ENCODE measurements around the gene PTPRCAP. TPM values are rescaled to one million over a fixed set of nuclear protein-coding genes. Genes with fewer than 3 reads are reported as not detected.

The PTPRCAP gene
- total RNA-seq, 1 donor, result not detected

DNA sequence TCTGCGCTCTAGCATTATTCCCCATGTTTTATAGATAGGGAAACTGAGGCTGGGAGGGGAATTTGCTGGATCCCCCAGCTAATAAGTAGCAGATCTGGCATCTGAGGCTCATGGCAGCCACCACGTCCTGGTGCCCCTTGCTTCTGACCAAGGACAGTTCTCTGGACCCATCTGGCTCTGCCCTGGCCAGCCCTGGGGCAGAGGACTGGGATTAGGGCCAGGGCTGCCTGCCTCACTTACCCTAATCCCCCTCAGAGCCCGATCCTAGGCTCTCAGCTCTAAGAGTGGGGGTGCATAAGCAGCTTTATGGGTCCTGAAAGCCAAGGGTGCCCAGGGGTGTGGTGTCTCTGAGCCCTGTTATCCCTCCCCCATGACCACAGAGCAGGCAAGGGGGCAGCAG is 17.6 kb upstream of the PTPRCAP start, which contains the start of gene CABP4:
Gene CABP4 (plus strand): TSS at position 301 of the 400 bp plus-strand sequence. CDS start 70 bp downstream, at position 371.
- TF ChIP-seq, protein P1, sequence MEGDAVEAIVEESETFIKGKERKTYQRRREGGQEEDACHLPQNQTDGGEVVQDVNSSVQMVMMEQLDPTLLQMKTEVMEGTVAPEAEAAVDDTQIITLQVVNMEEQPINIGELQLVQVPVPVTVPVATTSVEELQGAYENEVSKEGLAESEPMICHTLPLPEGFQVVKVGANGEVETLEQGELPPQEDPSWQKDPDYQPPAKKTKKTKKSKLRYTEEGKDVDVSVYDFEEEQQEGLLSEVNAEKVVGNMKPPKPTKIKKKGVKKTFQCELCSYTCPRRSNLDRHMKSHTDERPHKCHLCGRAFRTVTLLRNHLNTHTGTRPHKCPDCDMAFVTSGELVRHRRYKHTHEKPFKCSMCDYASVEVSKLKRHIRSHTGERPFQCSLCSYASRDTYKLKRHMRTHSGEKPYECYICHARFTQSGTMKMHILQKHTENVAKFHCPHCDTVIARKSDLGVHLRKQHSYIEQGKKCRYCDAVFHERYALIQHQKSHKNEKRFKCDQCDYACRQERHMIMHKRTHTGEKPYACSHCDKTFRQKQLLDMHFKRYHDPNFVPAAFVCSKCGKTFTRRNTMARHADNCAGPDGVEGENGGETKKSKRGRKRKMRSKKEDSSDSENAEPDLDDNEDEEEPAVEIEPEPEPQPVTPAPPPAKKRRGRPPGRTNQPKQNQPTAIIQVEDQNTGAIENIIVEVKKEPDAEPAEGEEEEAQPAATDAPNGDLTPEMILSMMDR (IDR thresholded peaks at IDR 0.05; ENCODE audit: insufficient read depth, low read depth, low read length), result no peak
- no peak within 1 kb of the TSS for H3K4me3 ChIP-seq (ENCODE audit: low read depth, low read length)
- no peak for DNase-seq (ENCODE audit: low read depth)

DNA sequence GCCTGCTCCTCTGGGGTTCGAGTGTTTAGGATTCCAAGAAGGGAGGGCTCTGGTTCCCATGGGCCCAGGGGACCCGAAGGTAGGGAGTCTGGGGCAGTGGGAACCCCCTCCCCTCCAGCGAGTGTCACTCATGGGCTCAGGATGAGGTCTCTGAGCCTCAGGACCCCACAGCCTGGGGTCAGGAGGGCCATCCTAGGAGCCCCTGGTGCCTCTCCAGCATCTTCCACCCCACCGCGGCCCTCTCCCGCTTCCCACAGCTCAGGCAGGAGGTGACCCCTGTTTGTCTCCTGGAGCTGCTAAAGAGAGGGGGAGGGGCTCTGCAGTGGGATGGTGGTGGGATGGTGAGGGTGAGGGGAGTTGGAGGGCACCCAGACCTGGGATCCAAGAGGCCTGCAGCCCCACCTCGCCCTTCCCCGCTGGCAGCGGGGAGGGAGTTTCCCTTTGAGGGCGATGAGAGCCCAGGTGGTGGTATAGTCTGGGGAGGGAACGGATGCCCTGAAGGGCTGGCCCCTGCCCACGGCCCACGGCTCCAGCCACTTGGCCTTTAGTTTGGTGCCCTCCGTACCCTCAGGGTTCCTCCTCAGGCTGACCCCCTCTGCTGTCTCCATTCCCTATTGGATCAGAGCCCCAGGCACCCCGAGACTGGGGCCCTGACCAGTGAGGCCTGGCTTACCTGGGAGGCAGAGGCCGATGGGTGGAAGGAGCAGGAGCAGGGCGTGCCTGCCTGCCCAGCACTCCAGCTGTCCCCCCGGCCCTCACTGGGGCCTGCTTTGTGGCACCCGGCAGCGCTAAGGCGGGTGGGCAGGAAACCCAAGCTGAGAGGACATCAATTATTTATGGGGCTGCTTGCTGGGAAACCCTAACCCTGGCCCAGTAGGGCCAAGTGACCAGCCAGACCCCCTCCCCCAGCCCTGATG is 16.6 kb upstream of the PTPRCAP start:
- TF ChIP-seq, protein P1 (IDR thresholded peaks at IDR 0.05; ENCODE audit: insufficient read depth, low read depth, low read length), result no peak

DNA sequence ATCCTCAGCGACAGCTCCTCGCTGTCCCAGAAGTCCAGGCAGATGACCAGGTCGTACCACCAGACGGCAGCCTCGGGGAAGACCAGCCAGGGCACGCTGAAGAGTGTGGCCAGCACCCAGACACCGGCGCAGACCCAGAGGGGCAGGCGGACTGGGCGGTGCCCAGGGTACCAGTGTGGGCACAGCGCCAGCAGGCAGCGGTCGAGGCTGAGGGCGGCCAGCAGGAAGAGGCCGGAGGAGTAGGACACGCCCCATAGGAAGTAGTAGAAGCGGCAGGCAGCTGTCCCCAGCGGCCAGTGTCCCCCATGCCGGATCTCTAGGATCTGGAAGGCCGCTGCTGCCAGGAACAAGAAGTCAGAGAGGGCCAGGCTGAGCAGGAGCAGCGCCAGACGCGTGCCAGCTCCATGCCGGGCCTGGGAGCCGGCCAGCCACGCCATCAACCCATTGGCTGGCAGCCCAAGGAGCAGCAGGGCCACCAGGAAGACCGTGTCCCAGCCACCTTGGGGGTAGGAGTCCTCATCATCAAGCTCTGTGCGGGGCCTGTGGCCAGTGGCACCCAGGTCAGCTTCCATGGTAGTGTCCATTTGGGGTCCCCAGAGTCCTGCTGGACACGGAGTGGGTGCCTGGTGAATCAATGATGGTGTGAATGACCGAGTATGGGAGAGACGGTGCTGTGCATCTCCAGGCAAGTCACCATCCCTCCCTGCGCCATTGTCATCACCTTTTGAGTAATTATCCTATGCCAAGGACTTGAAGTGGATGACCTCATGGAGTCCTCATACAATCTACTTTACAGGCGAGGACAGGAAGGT is 14.9 kb upstream of the PTPRCAP start, which contains the start of gene GPR152:
Gene GPR152 (minus strand): TSS at position 589 of the 812 bp plus-strand sequence. CDS start 5 bp downstream, at position 584.
- no peak within 1 kb of the TSS for H3K4me3 ChIP-seq (ENCODE audit: low read depth, low read length)
- TF ChIP-seq, protein P1 (IDR thresholded peaks at IDR 0.05; ENCODE audit: insufficient read depth, low read depth, low read length), result no peak
- no peak for DNase-seq (ENCODE audit: low read depth)

More for the DNA sequence above, 16.6 kb upstream of the PTPRCAP start:
- no peak overlapping the region for H3K4me3 ChIP-seq (ENCODE audit: low read depth, low read length)
- DNase-seq (ENCODE audit: low read depth), result no peak

DNA sequence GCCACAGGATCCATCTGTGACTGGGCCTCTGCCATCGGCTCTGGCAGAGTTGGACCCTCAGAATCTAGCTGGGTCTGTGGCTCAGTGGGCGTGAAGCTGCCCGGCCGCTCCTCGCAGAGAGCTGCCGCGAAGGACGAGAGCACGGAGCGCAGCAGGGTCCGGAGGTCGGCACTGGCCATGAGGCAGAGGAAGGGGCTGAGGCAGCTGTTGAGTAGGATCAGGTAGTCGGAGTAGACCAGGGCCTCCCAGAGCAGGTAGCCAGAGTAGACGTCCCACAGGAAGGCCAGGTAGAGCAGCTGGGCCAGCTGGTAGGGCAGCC is 14.1 kb upstream of the PTPRCAP start:
- H3K4me3 ChIP-seq (ENCODE audit: low read depth, low read length), result no peak overlapping the region
- no peak for DNase-seq (ENCODE audit: low read depth)
- TF ChIP-seq, protein P1 (IDR thresholded peaks at IDR 0.05; ENCODE audit: insufficient read depth, low read depth, low read length), result no peak

DNA sequence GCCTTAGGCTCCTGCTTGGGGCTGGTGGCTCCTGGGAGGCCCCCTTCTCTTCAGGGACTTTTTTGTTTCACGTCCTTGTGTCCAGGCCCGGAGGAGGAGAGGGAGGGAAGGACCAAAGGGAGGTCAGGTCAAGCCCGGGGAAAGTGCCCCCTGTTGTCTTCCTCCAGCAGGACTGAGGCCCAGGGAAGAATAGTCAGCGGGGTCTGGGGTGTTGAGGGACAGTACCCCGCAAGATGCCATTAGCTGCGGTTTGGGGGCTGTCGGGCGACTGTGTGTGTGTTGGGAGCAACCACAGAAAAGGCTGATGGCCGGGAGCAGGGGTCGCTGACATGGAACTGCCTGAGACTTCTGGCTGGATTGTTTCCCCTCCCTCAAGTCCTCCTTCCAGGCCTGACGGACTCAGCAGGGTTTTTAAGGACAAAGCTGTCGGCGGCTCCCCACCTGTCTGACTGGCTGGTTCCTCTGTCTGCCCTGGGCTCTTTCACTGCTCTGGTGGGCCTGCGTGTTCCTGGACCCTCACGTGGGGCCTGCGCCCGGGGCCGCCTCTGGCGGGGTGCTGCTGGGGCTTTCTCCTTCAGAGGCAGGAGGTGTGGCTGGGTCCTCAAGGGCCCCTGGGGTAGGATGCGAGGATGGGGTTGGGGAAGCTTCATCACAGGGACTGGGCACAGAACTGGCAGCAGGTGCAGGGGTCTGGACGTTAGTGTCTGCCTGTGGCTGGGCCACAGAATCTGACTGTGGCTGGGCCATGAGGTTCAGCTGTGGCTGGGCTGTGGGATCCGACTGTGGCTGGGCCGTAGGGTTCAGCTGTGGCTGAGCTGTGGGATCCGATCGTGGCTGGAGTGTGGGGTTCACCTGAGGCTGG is 13.5 kb upstream of the PTPRCAP start:
- H3K4me3 ChIP-seq (ENCODE audit: low read depth, low read length), result no peak overlapping the region
- TF ChIP-seq, protein P1 (IDR thresholded peaks at IDR 0.05; ENCODE audit: insufficient read depth, low read depth, low read length), result no peak
- no peak for DNase-seq (ENCODE audit: low read depth)
